ENCODE data around the gene PARVB.

Gene PARVB

GRCh38 chr22:44004104-44004460 lies 20.0 kb upstream of the PARVB start:
- Histone ChIP-seq H3K79me2 (ENCODE audit: insufficient read depth, low read length) (no peaks in the 10 kb centered on the region), H3K9ac (ENCODE audit: low read length) (no peak overlapping the region), H3K9me2 (ENCODE audit: low read depth, low read length) (no peaks in the 10 kb centered on the region), H2AFZ (ENCODE audit: low read length) (no peak overlapping the region), H3K27me3 (ENCODE audit: insufficient read depth, low read length) (no peaks in the 10 kb centered on the region), H3K27ac (ENCODE audit: low read depth, low read length, poor library complexity, severe bottlenecking) (no peak overlapping the region), H3K4me1 (ENCODE audit: insufficient read depth, low read length, severe bottlenecking) (peaks cover 7% of the 10 kb centered on the region), H3K4me3 (ENCODE audit: low read depth, low read length, poor library complexity, severe bottlenecking) (no peak overlapping the region), H3K4me2 (ENCODE audit: low read length) (no peak overlapping the region), H3K36me3 (ENCODE audit: insufficient read depth, low read length) (peaks cover 11% of the 10 kb centered on the region), H3K9me3 (ENCODE audit: low read length) (peaks cover 5% of the 10 kb centered on the region; the same call in 1 of the 2 replicates), H4K20me1 (ENCODE audit: insufficient read depth, low read length) (no peaks in the 10 kb centered on the region), H3F3A (ENCODE audit: insufficient read depth, low read length) (no peaks in the 10 kb centered on the region)
- no peak for TF ChIP-seq CTCF (IDR thresholded peaks at IDR 0.05; ENCODE audit: low read length)
- TF ChIP-seq EZH2 (IDR thresholded peaks at IDR 0.05; ENCODE audit: borderline replicate concordance, low read length), result no peak

GRCh38 chr22:44005524-44005923 lies 18.6 kb upstream of the PARVB start:
- no peak overlapping the region for H2AFZ ChIP-seq (ENCODE audit: low read length)
- H3K27me3 ChIP-seq (ENCODE audit: insufficient read depth, low read length), result no peaks in the 10 kb centered on the region
- H3K9me2 ChIP-seq (ENCODE audit: low read depth, low read length), result no peaks in the 10 kb centered on the region
- H3K36me3 ChIP-seq (ENCODE audit: insufficient read depth, low read length), result peaks cover 7% of the 10 kb centered on the region
- H3K4me3 ChIP-seq (ENCODE audit: low read depth, low read length, poor library complexity, severe bottlenecking), result no peak overlapping the region
- no peaks in the 10 kb centered on the region for H3K79me2 ChIP-seq (ENCODE audit: insufficient read depth, low read length)
- no peak overlapping the region for H3K4me2 ChIP-seq (ENCODE audit: low read length)
- no peak overlapping the region for H3K27ac ChIP-seq (ENCODE audit: low read depth, low read length, poor library complexity, severe bottlenecking)
- H3K4me1 ChIP-seq (ENCODE audit: insufficient read depth, low read length, severe bottlenecking), result peaks cover 2% of the 10 kb centered on the region
- no peak for TF ChIP-seq CTCF (IDR thresholded peaks at IDR 0.05; ENCODE audit: low read length)
- TF ChIP-seq EZH2 (IDR thresholded peaks at IDR 0.05; ENCODE audit: borderline replicate concordance, low read length), result no peak
- H3F3A ChIP-seq (ENCODE audit: insufficient read depth, low read length), result no peaks in the 10 kb centered on the region
- H3K9ac ChIP-seq (ENCODE audit: low read length), result no peak overlapping the region
- H4K20me1 ChIP-seq (ENCODE audit: insufficient read depth, low read length), result no peaks in the 10 kb centered on the region
- peaks cover 5% of the 10 kb centered on the region; the same call in 1 of the 2 replicates for H3K9me3 ChIP-seq (ENCODE audit: low read length)

GRCh38 chr22:44012162-44012561 lies 11.9 kb upstream of the PARVB start:
- Histone ChIP-seq H3K4me3 (ENCODE audit: low read depth, low read length, poor library complexity, severe bottlenecking) (no peak overlapping the region), H3K9ac (ENCODE audit: low read length) (no peak overlapping the region), H3K27ac (ENCODE audit: low read depth, low read length, poor library complexity, severe bottlenecking) (no peak overlapping the region), H3K4me1 (ENCODE audit: insufficient read depth, low read length, severe bottlenecking) (peaks cover 20% of the 10 kb centered on the region), H4K20me1 (ENCODE audit: insufficient read depth, low read length) (no peaks in the 10 kb centered on the region), H3K36me3 (ENCODE audit: insufficient read depth, low read length) (no peaks in the 10 kb centered on the region), H3K9me2 (ENCODE audit: low read depth, low read length) (no peaks in the 10 kb centered on the region), H3K79me2 (ENCODE audit: insufficient read depth, low read length) (no peaks in the 10 kb centered on the region), H3F3A (ENCODE audit: insufficient read depth, low read length) (no peaks in the 10 kb centered on the region), H3K4me2 (ENCODE audit: low read length) (no peak overlapping the region), H3K9me3 (ENCODE audit: low read length) (no peaks in the 10 kb centered on the region), H2AFZ (ENCODE audit: low read length) (no peak overlapping the region), H3K27me3 (ENCODE audit: insufficient read depth, low read length) (no peaks in the 10 kb centered on the region)
- TF ChIP-seq EZH2 (IDR thresholded peaks at IDR 0.05; ENCODE audit: borderline replicate concordance, low read length) (no peak), CTCF (IDR thresholded peaks at IDR 0.05; ENCODE audit: low read length) (no peak)

Measured in OCI-LY1 (cell line).